ENCODE data around the gene CDT1.

- TF ChIP-seq YY1 (IDR thresholded peaks at IDR 0.05; ENCODE audit: insufficient read depth, insufficient read length) (no peak), ZNF274 (IDR thresholded peaks at IDR 0.05; ENCODE audit: low read depth, low read length) (no peak), SUZ12 (IDR thresholded peaks at IDR 0.05; ENCODE audit: extremely low read depth, insufficient read depth, insufficient read length) (no peak)
These were observed 36.4 kb downstream of the CDT1 start for GRCh38 chr16:88839745-88840599.

Measured in NT2/D1 (cell line).